Raji (cell line): ENCODE results near the gene OPTN.

Source experiments
- POLR2A ChIP-seq: IDR thresholded peaks from 2 replicates; pipeline ENCODE4 v1.6.1; 2011; ENCODE audit warnings: low read depth, low read length, control low read depth; ENCODE audit not compliant: insufficient read depth

Gene OPTN

DNA sequence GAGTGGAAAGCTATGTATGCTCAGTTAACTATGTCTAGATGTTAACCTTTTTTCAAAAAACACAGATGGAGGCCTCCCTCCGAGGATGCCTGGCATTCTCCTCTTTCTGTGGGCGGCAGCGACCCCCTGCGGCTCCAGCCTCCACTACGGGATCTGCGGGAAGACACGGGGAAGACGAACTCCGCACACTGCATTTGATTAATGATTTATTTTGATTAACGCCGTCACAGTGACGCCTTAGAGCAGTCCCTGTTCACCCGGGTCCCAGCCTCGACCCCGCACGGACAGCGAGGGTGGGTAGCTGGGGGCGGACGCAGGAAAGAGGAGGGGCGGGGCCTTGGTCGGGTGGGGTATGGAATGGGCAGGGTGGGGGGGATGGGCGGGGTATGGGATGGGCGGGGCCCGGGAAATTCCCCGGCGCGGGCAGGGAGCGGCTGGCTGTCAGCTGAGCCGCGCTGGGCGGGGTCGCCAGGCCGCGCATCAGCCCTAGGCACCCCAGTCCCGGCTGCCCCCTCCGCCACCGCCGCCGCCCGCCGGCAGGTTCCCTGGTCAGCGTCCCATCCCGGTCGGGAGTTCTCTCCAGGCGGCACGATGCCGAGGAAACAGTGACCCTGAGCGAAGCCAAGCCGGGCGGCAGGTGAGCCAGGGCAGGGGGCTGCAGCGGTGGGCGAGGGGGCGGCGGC lies at the start of gene OPTN:
TSS of gene OPTN (plus strand) at position 498 of the 683 bp plus-strand sequence. CDS start 8,960 bp downstream, outside the sequence.
- no peak for TF ChIP-seq POLR2A

DNA sequence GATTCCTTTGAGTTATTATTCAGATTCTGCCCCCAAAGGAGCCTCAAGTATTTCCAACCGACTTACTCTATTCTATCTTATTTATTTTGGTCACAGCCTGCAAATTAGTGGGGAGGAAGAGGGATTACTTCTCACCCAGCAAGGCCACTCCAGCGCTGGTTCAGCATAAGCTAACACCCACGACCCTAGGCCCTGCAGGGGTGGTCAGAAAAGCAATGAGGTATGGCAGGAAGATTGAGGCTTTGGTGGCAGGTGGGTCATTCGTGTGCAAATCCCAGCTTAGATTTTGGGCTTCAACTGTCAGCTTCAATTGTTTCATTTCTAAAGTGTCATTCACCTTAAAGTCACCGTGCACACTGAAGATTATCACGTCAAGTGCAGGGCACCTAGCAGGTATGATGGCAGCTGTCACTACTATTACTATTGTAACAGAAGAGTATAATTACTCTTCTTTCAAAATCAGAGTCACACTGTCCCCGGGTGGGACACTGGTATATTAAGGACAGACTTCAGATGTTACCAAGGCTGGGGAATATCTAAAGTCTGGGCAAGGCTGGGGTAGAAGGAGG lies 48.8 kb upstream of the OPTN start:
- no peak for TF ChIP-seq POLR2A

GRCh38 chr10:13053794-13054462 lies 46.0 kb upstream of the OPTN start:
- TF ChIP-seq POLR2A: no peak

- no peak for TF ChIP-seq POLR2A
Measured at GRCh38 chr10:13054844-13055243, 45.1 kb upstream of the OPTN start.

DNA sequence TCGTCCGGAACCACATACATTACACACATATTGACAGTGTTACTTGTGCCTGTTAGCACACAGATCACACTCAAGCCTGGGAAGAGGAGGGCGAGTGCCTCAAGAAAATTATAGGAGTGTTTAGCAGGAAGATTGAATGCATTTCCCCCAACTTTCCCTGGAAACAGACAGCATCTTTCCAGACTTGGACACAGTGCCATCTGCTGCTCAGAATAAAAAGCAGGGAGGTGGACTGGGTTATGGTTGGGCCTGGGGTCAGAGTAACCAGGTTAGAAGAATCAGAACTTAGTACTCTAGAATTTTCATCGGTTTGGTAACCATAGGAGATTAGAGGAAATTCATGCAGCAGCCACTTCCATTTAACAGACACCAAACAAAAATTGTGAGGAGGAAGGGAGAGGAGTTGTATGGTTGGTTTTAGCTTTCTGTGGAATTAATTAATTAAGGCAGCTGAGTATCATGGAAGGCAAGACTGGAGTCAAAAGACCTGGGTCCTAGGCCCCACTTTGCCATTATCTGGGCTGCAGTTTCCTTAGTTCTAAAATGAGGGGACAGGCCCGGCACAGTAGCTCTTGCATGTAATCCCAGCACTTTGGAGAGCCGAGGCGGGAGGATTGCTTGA lies 43.4 kb upstream of the OPTN start:
- TF ChIP-seq POLR2A: no peak

DNA sequence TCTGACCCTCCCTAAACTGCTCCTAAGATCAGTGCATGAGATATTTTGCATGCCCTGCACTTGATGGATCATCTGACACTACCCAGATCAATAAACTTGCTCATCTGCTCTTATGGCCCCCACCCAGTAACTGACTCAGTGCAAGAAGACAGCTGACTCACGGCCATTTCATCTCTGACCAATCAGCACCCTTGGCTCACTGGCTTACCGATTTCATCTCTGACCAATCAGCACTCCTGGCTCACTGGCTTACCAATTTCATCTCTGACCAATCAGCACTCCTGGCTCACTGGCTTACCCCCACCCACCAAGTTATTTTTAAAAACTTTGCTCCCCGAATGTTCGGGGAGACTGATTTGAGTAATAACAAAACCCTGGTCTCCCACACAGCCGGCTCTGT lies 37.2 kb upstream of the OPTN start:
- no peak for TF ChIP-seq POLR2A

- TF ChIP-seq POLR2A: no peak
Measured at GRCh38 chr10:13066527-13066926, 33.4 kb upstream of the OPTN start.

DNA sequence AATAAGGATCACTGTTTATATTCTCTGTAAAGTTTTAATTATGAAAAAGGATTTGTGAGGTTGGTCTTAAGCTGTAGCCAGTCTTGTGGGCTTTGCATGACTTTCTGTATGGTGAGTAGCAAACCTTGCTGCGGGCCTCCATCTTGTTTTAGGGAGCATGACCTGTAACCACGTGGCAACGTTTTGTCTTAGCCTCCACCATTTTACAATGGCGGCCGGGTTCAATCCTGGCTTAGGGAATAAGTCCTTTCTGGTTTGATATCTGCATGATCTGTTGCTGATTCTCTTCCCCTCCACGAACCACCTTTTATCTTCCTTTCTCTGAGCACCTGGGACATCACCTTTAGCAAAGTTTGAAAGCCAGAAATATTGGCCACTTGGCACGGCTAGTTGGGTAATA lies 32.5 kb upstream of the OPTN start:
- no peak for TF ChIP-seq POLR2A

DNA sequence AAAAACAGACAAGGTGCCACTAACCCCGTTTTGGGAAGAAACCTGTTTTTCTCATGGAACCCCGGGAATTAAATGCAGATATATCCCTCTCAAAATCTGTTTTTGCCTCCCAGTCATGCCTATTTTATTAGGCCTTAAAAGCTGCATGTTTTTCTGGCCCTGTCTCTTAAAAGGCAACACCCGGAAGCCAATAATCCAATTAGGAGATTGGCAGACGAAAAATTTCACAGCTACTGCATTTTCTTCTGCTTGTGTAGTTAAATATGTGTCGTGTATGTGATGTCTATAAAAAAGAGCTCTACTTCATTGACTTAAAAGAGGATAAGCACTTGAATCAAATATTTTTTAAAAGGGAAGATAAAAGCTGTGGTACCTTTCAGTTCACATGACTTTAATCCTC lies 31.9 kb upstream of the OPTN start:
- TF ChIP-seq POLR2A: no peak

DNA sequence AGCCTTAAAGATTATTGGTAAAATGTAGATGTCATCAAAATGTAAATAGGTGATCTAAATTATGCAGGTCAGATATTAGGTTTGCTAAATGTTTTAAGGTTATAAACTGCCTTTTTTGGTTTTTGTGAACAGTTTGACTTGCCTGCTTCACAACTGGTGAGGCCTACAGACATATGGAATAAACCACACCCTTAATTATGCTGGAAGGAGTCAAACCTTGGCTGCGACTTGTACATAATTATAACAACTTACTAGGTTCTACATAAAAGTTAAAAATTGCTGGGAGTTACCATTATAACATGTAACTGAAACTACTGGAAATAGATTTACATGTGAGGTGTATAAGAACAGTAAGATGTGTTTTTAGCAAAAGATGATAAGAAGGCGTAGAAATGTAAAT lies 31.5 kb upstream of the OPTN start:
- TF ChIP-seq POLR2A: no peak

DNA sequence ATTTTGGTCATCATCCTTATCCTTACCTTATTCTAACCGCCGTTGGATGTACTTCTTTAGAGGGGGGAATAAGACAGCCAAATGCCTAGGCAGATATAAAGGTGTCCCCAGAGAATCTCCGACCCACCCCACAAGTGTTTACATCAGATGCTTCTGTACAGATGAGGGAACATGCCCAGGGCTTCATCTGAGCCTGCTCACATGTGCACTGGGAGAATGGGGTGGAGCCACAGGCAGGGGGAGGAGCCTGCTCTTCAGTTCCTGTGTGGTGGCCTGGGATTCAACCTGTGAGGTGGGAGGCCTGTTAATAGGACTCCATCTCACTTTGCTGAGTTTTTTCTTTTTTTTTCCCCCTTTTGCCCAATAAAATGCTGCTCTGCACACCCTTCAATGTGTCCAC lies 27.6 kb upstream of the OPTN start:
- TF ChIP-seq POLR2A: no peak

- TF ChIP-seq POLR2A: no peak
Measured at GRCh38 chr10:13074563-13075451, 25.2 kb upstream of the OPTN start.

- TF ChIP-seq POLR2A: no peak
Measured at GRCh38 chr10:13078912-13079775, 20.8 kb upstream of the OPTN start.

- no peak for TF ChIP-seq POLR2A
Measured at GRCh38 chr10:13079776-13080050, 20.2 kb upstream of the OPTN start.

- TF ChIP-seq POLR2A: no peak
Measured at GRCh38 chr10:13080643-13081042, 19.3 kb upstream of the OPTN start.

DNA sequence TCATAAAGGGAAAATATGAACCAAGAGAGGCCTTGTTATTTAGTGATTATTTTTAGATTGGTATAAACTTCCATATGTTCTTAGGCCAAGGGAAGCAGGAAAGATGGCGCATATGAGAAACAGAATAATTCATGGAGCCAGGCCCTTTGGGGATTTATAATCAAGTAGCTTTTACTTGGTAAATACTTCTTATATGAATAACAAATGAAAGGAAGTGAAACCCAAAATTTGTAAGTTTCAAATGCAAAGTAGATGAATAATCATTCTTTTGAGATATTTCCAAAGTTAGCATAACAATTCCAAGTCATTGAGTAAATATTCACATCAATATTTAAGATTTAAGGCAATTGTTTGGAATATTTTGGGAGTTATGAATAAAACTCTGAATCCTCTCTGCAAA lies 13.9 kb upstream of the OPTN start:
- no peak for TF ChIP-seq POLR2A
